SK-N-SH (cell line): ENCODE measurements around the gene COL2A1. TPM values are rescaled to one million over a fixed set of nuclear protein-coding genes. Genes with fewer than 3 reads are reported as not detected.
A peak's percentile ranks its signal among the peaks of the same experiment; 100 is the strongest.

Experiments
- CTCF ChIA-PET: fragments of 300-600, 350-600 bp; formaldehyde crosslinking; extraction: SDS; loops from one replicate; lab custom pipeline; 2021; lab: Yijun Ruan, JAX
- POLR2A ChIA-PET: fragments of 350-600 bp; sonication (Branson Sonifier 250); formaldehyde crosslinking; extraction: SDS; loops from one replicate; lab custom pipeline; 2020; ENCODE audit warnings: antibody characterized with exemption, inconsistent platforms; lab: Yijun Ruan, JAX
- DNase-seq: peaks from one replicate; pipeline ENCODE4 v3.0.0; 2012
- H2AFZ ChIP-seq: fragments of 200-600 bp; sonication (generic); 2 replicates; pipeline ENCODE4 v1.8.1; 2016; ENCODE audit warnings: antibody characterized with exemption, mild to moderate bottlenecking, low read depth
- H3F3A ChIP-seq: fragments of 200-600 bp; sonication (generic); replicated peaks from 2 replicates; pipeline ENCODE3; 2016; ENCODE audit warnings: antibody characterized with exemption, mild to moderate bottlenecking; ENCODE audit not compliant: insufficient read depth
- H3K27ac ChIP-seq, 2 experiments: fragments of 200-500 bp in 1 of 2; fragments of 200-600 bp in 1 of 2; sonication (Bioruptor generic) in 1 of 2; sonication (generic), shearing (Covaris generic) in 1 of 2; 2 replicates each; pipeline versions ENCODE4 v1.5.1 to v1.6.1; 2014 to 2016; ENCODE audit warnings: low read depth in 2 of 2, inconsistent platforms in 1 of 2, low read length in 1 of 2, mild to moderate bottlenecking in 1 of 2, mixed read lengths in 1 of 2
- H3K27me3 ChIP-seq: fragments of 200-600 bp; sonication (generic), shearing (Covaris generic); 2 replicates; pipeline ENCODE4 v1.6.1; 2016; ENCODE audit warnings: mixed run types; ENCODE audit not compliant: insufficient read depth
- H3K36me3 ChIP-seq, 2 experiments: fragments of 200-500 bp in 1 of 2; fragments of 200-600 bp in 1 of 2; sonication (Bioruptor generic) in 1 of 2; sonication (generic) in 1 of 2; replicated peaks in 1 of 2; 2 replicates each; pipeline versions ENCODE3 to v1.5.1; 2014 to 2016; ENCODE audit warnings: low read length in 1 of 2, mild to moderate bottlenecking in 1 of 2; ENCODE audit not compliant: insufficient read depth in 2 of 2, control insufficient read depth in 1 of 2
- H3K4me1 ChIP-seq, 2 experiments: fragments of 200-500 bp in 1 of 2; fragments of 200-600 bp in 1 of 2; sonication (Bioruptor generic) in 1 of 2; sonication (generic), shearing (Covaris generic) in 1 of 2; 2 replicates each; pipeline versions ENCODE4 v1.5.1 to v1.6.1; 2014 to 2016; ENCODE audit warnings: low read depth in 1 of 2, low read length in 1 of 2, mixed run types in 1 of 2; ENCODE audit not compliant: insufficient read depth in 2 of 2, control insufficient read depth in 1 of 2
- H3K4me2 ChIP-seq: fragments of 200-600 bp; sonication (generic), shearing (Covaris generic); 2 replicates; pipeline ENCODE4 v1.6.1; 2017; ENCODE audit warnings: mixed run types
- H3K4me3 ChIP-seq, 2 experiments: fragments of 200-500 bp in 1 of 2; fragments of 200-600 bp in 1 of 2; sonication (Bioruptor generic) in 1 of 2; sonication (generic), shearing (Covaris generic) in 1 of 2; 2 replicates each; pipeline versions ENCODE4 v1.5.1 to v1.8.1; 2014 to 2016; ENCODE audit warnings: low read depth in 2 of 2, inconsistent platforms in 1 of 2, low read length in 1 of 2, mild to moderate bottlenecking in 1 of 2, mixed read lengths in 1 of 2, moderate library complexity in 1 of 2
- H3K79me2 ChIP-seq: fragments of 200-600 bp; sonication (generic); 2 replicates; pipeline ENCODE4 v1.8.1; 2017; ENCODE audit warnings: mild to moderate bottlenecking; ENCODE audit not compliant: insufficient read depth
- H3K9ac ChIP-seq: fragments of 200-600 bp; sonication (generic); 2 replicates; pipeline ENCODE4 v1.6.1; 2017; ENCODE audit warnings: mixed run types
- H3K9me2 ChIP-seq: fragments of 200-600 bp; sonication (generic); 2 replicates; pipeline ENCODE4 v1.6.1; 2017; ENCODE audit warnings: mixed run types
- H3K9me3 ChIP-seq: fragments of 200-600 bp; sonication (generic); 2 replicates; pipeline ENCODE4 v1.6.1; 2017; ENCODE audit warnings: mixed run types, mild to moderate bottlenecking, moderate library complexity
- H4K20me1 ChIP-seq: fragments of 200-600 bp; sonication (generic); 2 replicates; pipeline ENCODE4 v1.6.1; 2017; ENCODE audit warnings: mild to moderate bottlenecking, mixed run types; ENCODE audit not compliant: insufficient read depth
- CHD2 ChIP-seq: fragments of 150-350 bp; IDR thresholded peaks from 2 replicates; pipeline ENCODE4 v1.6.1; 2018; ENCODE audit warnings: low read length; ENCODE audit not compliant: partially characterized antibody
- EP300 ChIP-seq, 2 experiments: IDR thresholded peaks; 2 replicates each; pipeline versions ENCODE4 v1.4.0 to v1.6.1; 2012; ENCODE audit warnings: borderline replicate concordance in 1 of 2, low read depth in 1 of 2, low read length in 1 of 2
- EZH2phosphoT487 ChIP-seq: fragments of 200-600 bp; sonication (generic); IDR thresholded peaks from 2 replicates; pipeline ENCODE4 v1.6.1; 2017; ENCODE audit warnings: low read depth, mixed run types, mild to moderate bottlenecking, antibody characterized with exemption, moderate library complexity, borderline replicate concordance
- GATA2 ChIP-seq: sonication (generic); formaldehyde crosslinking; IDR thresholded peaks from 2 replicates; pipeline ENCODE4 v1.5.0; 2020; ENCODE audit warnings: mild to moderate bottlenecking, missing genetic modification reagents
- MEF2A ChIP-seq: IDR thresholded peaks from 2 replicates; pipeline ENCODE4 v1.4.0; 2012; ENCODE audit warnings: low read depth, borderline replicate concordance
- NFIC ChIP-seq: IDR thresholded peaks from 2 replicates; pipeline ENCODE4 v1.4.0; 2012; ENCODE audit warnings: borderline replicate concordance
- RXRA ChIP-seq: IDR thresholded peaks from 2 replicates; pipeline ENCODE4 v1.4.0; 2012; ENCODE audit warnings: low read depth, mild to moderate bottlenecking, borderline replicate concordance
- SIN3A ChIP-seq: IDR thresholded peaks from 2 replicates; pipeline ENCODE4 v1.6.1; 2012; ENCODE audit warnings: low read depth, mild to moderate bottlenecking, low read length, moderate library complexity, borderline replicate concordance
- SMC3 ChIP-seq: IDR thresholded peaks from 2 replicates; pipeline ENCODE4 v1.6.1; 2012; ENCODE audit warnings: low read depth, low read length, improper control_type of control experiment
- TCF12 ChIP-seq: IDR thresholded peaks from 2 replicates; pipeline ENCODE4 v1.4.0; 2012
- YY1 ChIP-seq: IDR thresholded peaks from 2 replicates; pipeline ENCODE4 v1.4.0; 2012; ENCODE audit warnings: low read depth, mild to moderate bottlenecking
- WGBS: methylation state at CpG from one replicate; pipeline ENCODE4 v1.1.6; 2017; ENCODE audit warnings: low lambda C conversion rate; 5-methylcytosine and 5-hydroxymethylcytosine counted together
- polyA plus RNA-seq, 3 experiments: library from polyadenylated mRNA; depleted of rRNA; stranded (reverse); fragments of >200 nt; gene quantifications; 2 replicates each; pipeline ENCODE4 v1.2.3, GENCODE V29; 2012
- TF ChIP-seq, protein P1 (sequence below): fragments of 200-600 bp; sonication (generic); IDR thresholded peaks from 2 replicates; pipeline ENCODE4 v1.6.1; 2017; ENCODE audit warnings: antibody characterized with exemption, mild to moderate bottlenecking, moderate library complexity
- TF ChIP-seq, protein P2 (sequence below): IDR thresholded peaks from 2 replicates; pipeline ENCODE4 v1.6.1; 2012; ENCODE audit warnings: mild to moderate bottlenecking, low read depth, low read length, moderate library complexity

The COL2A1 gene
- polyA plus RNA-seq, 1 of the 3 experiments (the other 2 are of a cell fraction) = 0.02 TPM

DNA sequence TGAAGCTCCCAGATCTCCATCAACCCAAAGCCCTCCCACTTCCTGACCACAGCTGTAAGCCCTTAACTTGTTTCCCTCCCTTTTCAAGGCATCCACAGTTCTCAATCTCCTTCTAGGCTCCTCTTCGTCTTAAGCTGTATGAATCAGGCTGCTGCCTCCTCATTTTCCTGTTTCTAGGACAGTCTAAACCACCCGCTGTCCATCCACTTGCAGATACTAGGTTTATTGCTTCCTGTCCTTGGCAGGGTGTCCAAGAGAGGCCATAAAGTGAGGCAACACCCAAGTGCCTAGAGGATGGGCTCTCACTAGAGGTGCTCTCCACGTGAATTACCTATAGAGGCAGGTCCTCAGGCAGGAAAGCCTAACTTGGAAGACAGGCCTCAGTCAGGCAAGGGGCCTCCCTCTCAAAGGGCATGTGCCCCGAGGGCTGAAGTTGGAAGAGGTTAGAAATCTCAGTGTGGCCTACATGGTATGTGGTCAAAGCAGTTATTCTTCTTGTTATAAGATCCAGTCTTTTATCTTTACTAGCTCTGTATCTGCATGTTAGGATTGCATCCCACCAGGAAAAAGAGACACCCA, 49.7 kb downstream of the COL2A1 start (continued):
- TF ChIP-seq EP300 (IDR thresholded peaks at IDR 0.05; ENCODE audit: borderline replicate concordance in 1 of 2, low read depth in 1 of 2, low read length in 1 of 2) (no peak), EZH2phosphoT487 (no peak), YY1 (no peak)

DNA sequence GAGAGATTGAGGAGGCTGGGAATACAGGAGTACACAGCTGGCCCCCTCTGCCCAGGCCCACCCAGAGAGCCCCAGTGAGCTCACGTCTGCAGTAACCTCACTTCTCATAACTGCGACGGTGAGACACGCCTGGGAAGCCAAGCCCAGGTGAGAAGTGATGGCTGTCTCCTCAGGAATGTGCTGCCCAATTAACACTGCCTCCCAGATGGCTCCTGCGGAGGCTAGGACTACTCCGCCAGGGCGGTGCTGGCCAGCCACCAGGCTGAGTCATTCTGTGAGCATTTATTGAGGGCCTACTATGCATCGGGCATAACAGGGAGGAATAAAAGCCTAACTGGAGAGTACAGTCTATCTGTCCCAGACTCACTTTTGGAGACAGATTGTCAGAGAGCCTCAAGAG, 50.2 kb downstream of the COL2A1 start:
- ChIA-PET POLR2A (interaction anchor here (1.0 kb wide), 1 partner anchor 63 kb away, joined by 3 read pairs; no protein-coding TSS in a partner anchor), CTCF (interaction anchor here (0.7 to 7.1 kb wide), 3 partner anchors 9 to 117 kb away, joined by 3 to 89 read pairs (median 4); partner anchors contain the start of gene TMEM106C)
- no peaks in the 10 kb centered on the region for H3K36me3 ChIP-seq
- DNase-seq = no peak
- no peaks in the 10 kb centered on the region for H3K9me3 ChIP-seq
- no peaks in the 10 kb centered on the region for H3F3A ChIP-seq
- H3K27me3 ChIP-seq = peaks cover 5% of the 10 kb centered on the region; the same call in 1 of the 2 replicates
- H3K4me3 ChIP-seq = no peak overlapping the region
- no peak overlapping the region for H3K4me2 ChIP-seq
- no peaks in the 10 kb centered on the region for H3K9me2 ChIP-seq
- no peaks in the 10 kb centered on the region for H4K20me1 ChIP-seq
- no peak overlapping the region for H3K9ac ChIP-seq
- TF ChIP-seq NFIC (no peak), EP300 (IDR thresholded peaks at IDR 0.05; ENCODE audit: borderline replicate concordance in 1 of 2, low read depth in 1 of 2, low read length in 1 of 2) (no peak), TCF12 (no peak), EZH2phosphoT487 (no peak), MEF2A (no peak), SIN3A (no peak), SMC3 (no peak)
- TF ChIP-seq, protein P1, sequence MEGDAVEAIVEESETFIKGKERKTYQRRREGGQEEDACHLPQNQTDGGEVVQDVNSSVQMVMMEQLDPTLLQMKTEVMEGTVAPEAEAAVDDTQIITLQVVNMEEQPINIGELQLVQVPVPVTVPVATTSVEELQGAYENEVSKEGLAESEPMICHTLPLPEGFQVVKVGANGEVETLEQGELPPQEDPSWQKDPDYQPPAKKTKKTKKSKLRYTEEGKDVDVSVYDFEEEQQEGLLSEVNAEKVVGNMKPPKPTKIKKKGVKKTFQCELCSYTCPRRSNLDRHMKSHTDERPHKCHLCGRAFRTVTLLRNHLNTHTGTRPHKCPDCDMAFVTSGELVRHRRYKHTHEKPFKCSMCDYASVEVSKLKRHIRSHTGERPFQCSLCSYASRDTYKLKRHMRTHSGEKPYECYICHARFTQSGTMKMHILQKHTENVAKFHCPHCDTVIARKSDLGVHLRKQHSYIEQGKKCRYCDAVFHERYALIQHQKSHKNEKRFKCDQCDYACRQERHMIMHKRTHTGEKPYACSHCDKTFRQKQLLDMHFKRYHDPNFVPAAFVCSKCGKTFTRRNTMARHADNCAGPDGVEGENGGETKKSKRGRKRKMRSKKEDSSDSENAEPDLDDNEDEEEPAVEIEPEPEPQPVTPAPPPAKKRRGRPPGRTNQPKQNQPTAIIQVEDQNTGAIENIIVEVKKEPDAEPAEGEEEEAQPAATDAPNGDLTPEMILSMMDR = no peak
- no peak overlapping the region for H2AFZ ChIP-seq
- WGBS = 84% methylated on average over 7 of the region's 8 CpGs
- peaks cover 0 to 12% of the 10 kb centered on the region in 2 experiments; a peak in 1 of 4 replicates for H3K4me1 ChIP-seq
- no peak overlapping the region for H3K27ac ChIP-seq
- no peaks in the 10 kb centered on the region for H3K79me2 ChIP-seq

DNA sequence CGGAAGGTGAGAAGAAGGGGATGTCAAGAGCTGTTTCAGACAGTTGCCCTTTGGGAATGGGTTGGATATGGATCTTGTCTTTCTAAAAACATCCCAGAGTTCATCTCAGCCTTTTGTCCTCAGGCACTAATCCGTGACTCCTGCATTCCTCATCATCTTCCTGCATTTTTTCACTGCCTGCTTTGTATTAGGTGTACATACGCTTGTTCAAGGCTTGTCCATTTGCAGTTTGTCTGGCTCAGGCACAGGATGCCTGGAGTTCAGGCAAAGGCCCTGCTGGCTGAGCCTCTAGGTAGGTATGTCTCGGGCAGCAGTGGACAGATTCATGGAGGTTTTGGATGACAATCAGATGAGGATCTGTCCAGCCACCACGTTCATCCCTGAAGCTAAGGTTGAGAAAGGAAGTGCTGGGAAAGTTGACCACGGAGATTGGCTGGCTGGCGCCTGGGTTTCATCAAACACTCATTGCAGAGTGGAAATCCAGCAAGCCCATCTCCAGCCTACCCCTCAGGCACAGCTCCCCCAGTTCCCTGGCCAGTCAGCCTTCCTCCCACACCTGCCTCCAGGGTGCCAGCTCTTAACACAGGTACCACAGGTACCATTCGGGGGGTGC, 53.3 kb downstream of the COL2A1 start:
- Histone ChIP-seq H3K4me1 (peaks cover 0 to 15% of the 10 kb centered on the region in 2 experiments; a peak in 1 of 4 replicates), H3K27ac (no peak overlapping the region; a peak in 1 of 4 replicates), H3K4me2 (no peak overlapping the region), H3F3A (no peaks in the 10 kb centered on the region), H3K9ac (no peak overlapping the region), H3K79me2 (no peaks in the 10 kb centered on the region), H3K27me3 (peaks cover 5% of the 10 kb centered on the region; the same call in 1 of the 2 replicates), H4K20me1 (no peaks in the 10 kb centered on the region), H2AFZ (no peak overlapping the region), H3K9me3 (no peaks in the 10 kb centered on the region), H3K4me3 (no peak overlapping the region), H3K36me3 (no peaks in the 10 kb centered on the region), H3K9me2 (no peaks in the 10 kb centered on the region)
- peak; percentile 63 for DNase-seq
- CTCF ChIA-PET = interaction anchor here (0.7 to 7.1 kb wide), 13 partner anchors 12 to 238 kb away, joined by 3 to 89 read pairs (median 5); partner anchors contain the start of genes CCDC184, TMEM106C and VDR
- peak; percentile 18 for TF ChIP-seq CHD2
- TF ChIP-seq GATA2 = 0 out of 2 replicates have a peak, but pooled peaks have one; percentile 20
- 0 out of 4 replicates have a peak, but pooled peaks of 1 of the 2 experiments have one; percentile 20 for TF ChIP-seq EP300 (IDR thresholded peaks at IDR 0.05; ENCODE audit: borderline replicate concordance in 1 of 2, low read depth in 1 of 2, low read length in 1 of 2)
- TF ChIP-seq, protein P2, sequence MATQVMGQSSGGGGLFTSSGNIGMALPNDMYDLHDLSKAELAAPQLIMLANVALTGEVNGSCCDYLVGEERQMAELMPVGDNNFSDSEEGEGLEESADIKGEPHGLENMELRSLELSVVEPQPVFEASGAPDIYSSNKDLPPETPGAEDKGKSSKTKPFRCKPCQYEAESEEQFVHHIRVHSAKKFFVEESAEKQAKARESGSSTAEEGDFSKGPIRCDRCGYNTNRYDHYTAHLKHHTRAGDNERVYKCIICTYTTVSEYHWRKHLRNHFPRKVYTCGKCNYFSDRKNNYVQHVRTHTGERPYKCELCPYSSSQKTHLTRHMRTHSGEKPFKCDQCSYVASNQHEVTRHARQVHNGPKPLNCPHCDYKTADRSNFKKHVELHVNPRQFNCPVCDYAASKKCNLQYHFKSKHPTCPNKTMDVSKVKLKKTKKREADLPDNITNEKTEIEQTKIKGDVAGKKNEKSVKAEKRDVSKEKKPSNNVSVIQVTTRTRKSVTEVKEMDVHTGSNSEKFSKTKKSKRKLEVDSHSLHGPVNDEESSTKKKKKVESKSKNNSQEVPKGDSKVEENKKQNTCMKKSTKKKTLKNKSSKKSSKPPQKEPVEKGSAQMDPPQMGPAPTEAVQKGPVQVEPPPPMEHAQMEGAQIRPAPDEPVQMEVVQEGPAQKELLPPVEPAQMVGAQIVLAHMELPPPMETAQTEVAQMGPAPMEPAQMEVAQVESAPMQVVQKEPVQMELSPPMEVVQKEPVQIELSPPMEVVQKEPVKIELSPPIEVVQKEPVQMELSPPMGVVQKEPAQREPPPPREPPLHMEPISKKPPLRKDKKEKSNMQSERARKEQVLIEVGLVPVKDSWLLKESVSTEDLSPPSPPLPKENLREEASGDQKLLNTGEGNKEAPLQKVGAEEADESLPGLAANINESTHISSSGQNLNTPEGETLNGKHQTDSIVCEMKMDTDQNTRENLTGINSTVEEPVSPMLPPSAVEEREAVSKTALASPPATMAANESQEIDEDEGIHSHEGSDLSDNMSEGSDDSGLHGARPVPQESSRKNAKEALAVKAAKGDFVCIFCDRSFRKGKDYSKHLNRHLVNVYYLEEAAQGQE = peak; percentile 48; the same call in 1 of the 2 replicates
- no peak for TF ChIP-seq RXRA
- no peak for TF ChIP-seq MEF2A
- 49% methylated on average over 6 of the region's 8 CpGs for WGBS
- POLR2A ChIA-PET = no interaction called here
